ENCODE measurements around the gene PDP2.

DNA sequence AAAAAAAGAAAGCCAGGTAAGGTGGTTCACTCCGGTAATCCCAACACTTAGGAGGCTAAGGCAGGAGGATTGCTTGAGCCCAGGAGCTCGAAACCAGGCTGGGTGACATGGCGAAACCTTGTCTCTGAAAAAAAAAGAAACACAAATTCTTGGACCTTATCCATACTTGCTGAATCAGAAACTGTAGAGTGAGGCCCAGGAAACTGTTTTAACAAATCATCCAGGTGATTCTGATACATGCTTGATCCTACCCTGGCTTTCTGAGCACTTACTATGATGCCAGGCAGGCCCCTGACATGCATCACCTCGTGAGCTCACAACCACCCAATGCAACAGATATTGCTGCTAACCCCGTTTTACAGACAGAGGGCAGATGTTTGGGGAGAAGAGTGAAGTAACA is 45.6 kb upstream of the PDP2 start:
- TF ChIP-seq ARNT (IDR thresholded peaks at IDR 0.05) (no peak), SP1 (IDR thresholded peaks at IDR 0.05) (no peak), NFRKB (IDR thresholded peaks at IDR 0.05) (no peak), ELF4 (IDR thresholded peaks at IDR 0.05) (no peak), CTBP1 (IDR thresholded peaks at IDR 0.05; ENCODE audit: borderline replicate concordance) (no peak), SUZ12 (IDR thresholded peaks at IDR 0.05) (no peak), BHLHE40 (IDR thresholded peaks at IDR 0.05; ENCODE audit: borderline replicate concordance) (no peak), HDGF (IDR thresholded peaks at IDR 0.05; ENCODE audit: borderline replicate concordance) (no peak), FOXM1 (IDR thresholded peaks at IDR 0.05; ENCODE audit: borderline replicate concordance) (no peak)
- TF ChIP-seq, protein P1, sequence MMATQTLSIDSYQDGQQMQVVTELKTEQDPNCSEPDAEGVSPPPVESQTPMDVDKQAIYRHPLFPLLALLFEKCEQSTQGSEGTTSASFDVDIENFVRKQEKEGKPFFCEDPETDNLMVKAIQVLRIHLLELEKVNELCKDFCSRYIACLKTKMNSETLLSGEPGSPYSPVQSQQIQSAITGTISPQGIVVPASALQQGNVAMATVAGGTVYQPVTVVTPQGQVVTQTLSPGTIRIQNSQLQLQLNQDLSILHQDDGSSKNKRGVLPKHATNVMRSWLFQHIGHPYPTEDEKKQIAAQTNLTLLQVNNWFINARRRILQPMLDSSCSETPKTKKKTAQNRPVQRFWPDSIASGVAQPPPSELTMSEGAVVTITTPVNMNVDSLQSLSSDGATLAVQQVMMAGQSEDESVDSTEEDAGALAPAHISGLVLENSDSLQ (IDR thresholded peaks at IDR 0.05) = no peak
